GM23338 (cell line): Measurements from ENCODE around the gene ACAD11. TPM values are rescaled to one million over a fixed set of nuclear protein-coding genes. Genes with fewer than 3 reads are reported as not detected.

ENCODE experiments used
- ATAC-seq: fragments of 200-7000 bp; cut with Tn5 transposase; 3 replicates; pipeline ENCODE4 v1.9.1; 2020
- DNase-seq: peaks from one replicate; pipeline ENCODE4 v3.0.0-alpha.2; 2015; ENCODE audit warnings: low spot score
- H2AFZ ChIP-seq: fragments of 200-600 bp; sonication (generic); 2 replicates; pipeline ENCODE4 v1.8.0; 2016; ENCODE audit warnings: antibody characterized with exemption, mild to moderate bottlenecking, moderate library complexity
- H3F3A ChIP-seq: fragments of 200-600 bp; sonication (generic); replicated peaks from 2 replicates; pipeline ENCODE4 v1.8.0; 2017; ENCODE audit warnings: antibody characterized with exemption, mixed run types, low read depth
- H3K27ac ChIP-seq: fragments of 200-600 bp; sonication (generic); 2 replicates; pipeline ENCODE4 v1.6.1; 2016; ENCODE audit warnings: low read depth
- H3K27me3 ChIP-seq: fragments of 200-600 bp; sonication (generic); 2 replicates; pipeline ENCODE4 v1.8.0; 2016; ENCODE audit warnings: mild to moderate bottlenecking, mixed run types, moderate library complexity; ENCODE audit not compliant: insufficient read depth
- H3K36me3 ChIP-seq: fragments of 200-600 bp; sonication (generic); 2 replicates; pipeline ENCODE4 v1.8.0; 2016; ENCODE audit warnings: mild to moderate bottlenecking; ENCODE audit not compliant: insufficient read depth
- H3K4me1 ChIP-seq: fragments of 200-600 bp; sonication (generic); 2 replicates; pipeline ENCODE4 v1.8.0; 2016; ENCODE audit warnings: mild to moderate bottlenecking, moderate library complexity; ENCODE audit not compliant: insufficient read depth
- H3K4me2 ChIP-seq: fragments of 200-600 bp; sonication (generic); 2 replicates; pipeline ENCODE4 v1.7.1; 2017; ENCODE audit warnings: mixed run types
- H3K4me3 ChIP-seq: fragments of 200-600 bp; sonication (generic); 2 replicates; pipeline ENCODE4 v1.6.1; 2016; ENCODE audit warnings: mixed run types
- H3K79me2 ChIP-seq: fragments of 200-600 bp; sonication (generic); replicated peaks from 2 replicates; pipeline ENCODE4 v1.8.0; 2017; ENCODE audit warnings: mild to moderate bottlenecking; ENCODE audit not compliant: insufficient read depth
- H3K9me2 ChIP-seq: fragments of 200-600 bp; sonication (generic); 2 replicates; pipeline ENCODE4 v1.8.0; 2017; ENCODE audit not compliant: insufficient read depth
- H4K20me1 ChIP-seq: fragments of 200-600 bp; sonication (generic); replicated peaks from 2 replicates; pipeline ENCODE4 v1.8.0; 2017; ENCODE audit warnings: mild to moderate bottlenecking; ENCODE audit not compliant: insufficient read depth
- H3K27ac Mint-ChIP-seq: 2 replicates; pipeline ENCODE4 v1.8.0; 2020; ENCODE audit warnings: inconsistent platforms, mild to moderate bottlenecking, moderate library complexity, mixed read lengths
- H3K27me3 Mint-ChIP-seq: 3 replicates; pipeline ENCODE4 v1.8.0; 2022; ENCODE audit warnings: low read depth, mild to moderate bottlenecking, moderate library complexity, mixed read lengths, inconsistent platforms; ENCODE audit not compliant: insufficient read depth, poor library complexity
- H3K36me3 Mint-ChIP-seq: 3 replicates; pipeline ENCODE4 v1.8.0; 2021; ENCODE audit warnings: low read depth, mild to moderate bottlenecking, inconsistent platforms, moderate library complexity, mixed read lengths
- H3K4me1 Mint-ChIP-seq: 3 replicates; pipeline ENCODE4 v1.8.0; 2020; ENCODE audit warnings: mild to moderate bottlenecking, inconsistent platforms, mixed read lengths
- H3K4me3 Mint-ChIP-seq: 3 replicates; pipeline ENCODE4 v1.8.0; 2021; ENCODE audit warnings: moderate library complexity, mild to moderate bottlenecking, inconsistent platforms, mixed read lengths
- H3K9me3 Mint-ChIP-seq: 3 replicates; pipeline ENCODE4 v1.8.0; 2020; ENCODE audit warnings: moderate library complexity, mild to moderate bottlenecking, inconsistent platforms, mixed read lengths
- EZH2 ChIP-seq: fragments of 200-600 bp; sonication (generic); IDR thresholded peaks from one replicate; pipeline ENCODE4 v1.8.0; 2017; ENCODE audit warnings: antibody characterized with exemption, mild to moderate bottlenecking, low read depth; ENCODE audit not compliant: unreplicated experiment
- NANOG ChIP-seq: IDR thresholded peaks from 2 replicates; pipeline ENCODE4 v1.6.1; 2016; ENCODE audit warnings: antibody characterized with exemption, borderline replicate concordance
- POLR2AphosphoS5 ChIP-seq: IDR thresholded peaks from 2 replicates; pipeline ENCODE4 v1.6.1; 2016; ENCODE audit warnings: antibody characterized with exemption, low read depth
- REST ChIP-seq: IDR thresholded peaks from one replicate; pipeline ENCODE4 v1.6.1; 2018; ENCODE audit warnings: antibody characterized with exemption; ENCODE audit not compliant: unreplicated experiment
- STAT1 ChIP-seq: IDR thresholded peaks from one replicate; pipeline ENCODE4 v1.6.1; 2016; ENCODE audit warnings: antibody characterized with exemption; ENCODE audit not compliant: unreplicated experiment
- ZNF114 ChIP-seq: fragments of 250-450 bp; sonication (Bioruptor Pico); IDR thresholded peaks from 2 replicates; pipeline ENCODE4 v1.5.0; 2020; ENCODE audit warnings: mild to moderate bottlenecking, moderate library complexity
- ZNF331 ChIP-seq: fragments of 250-450 bp; sonication (Bioruptor Pico); IDR thresholded peaks from 2 replicates; pipeline ENCODE4 v1.5.0; 2020; ENCODE audit warnings: low read depth, mild to moderate bottlenecking, moderate library complexity
- polyA plus RNA-seq: library from polyadenylated mRNA; unstranded; fragments of >200 nt; fragmentation: Nextera tagmentation; extraction: Ambion mirVana; gene quantifications from 2 replicates; pipeline ENCODE4 v1.2.1, GENCODE V29; 2016
- total RNA-seq: library from RNA; depleted of rRNA; stranded (reverse); fragments of >200 nt; shearing (Covaris generic); gene quantifications from 2 replicates; pipeline ENCODE4 v1.2.3, GENCODE V29; 2014

ACAD11 gene
- total and polyA plus RNA-seq, 2 experiments from 2014 or later: 11.4 to 17.1 TPM

DNA sequence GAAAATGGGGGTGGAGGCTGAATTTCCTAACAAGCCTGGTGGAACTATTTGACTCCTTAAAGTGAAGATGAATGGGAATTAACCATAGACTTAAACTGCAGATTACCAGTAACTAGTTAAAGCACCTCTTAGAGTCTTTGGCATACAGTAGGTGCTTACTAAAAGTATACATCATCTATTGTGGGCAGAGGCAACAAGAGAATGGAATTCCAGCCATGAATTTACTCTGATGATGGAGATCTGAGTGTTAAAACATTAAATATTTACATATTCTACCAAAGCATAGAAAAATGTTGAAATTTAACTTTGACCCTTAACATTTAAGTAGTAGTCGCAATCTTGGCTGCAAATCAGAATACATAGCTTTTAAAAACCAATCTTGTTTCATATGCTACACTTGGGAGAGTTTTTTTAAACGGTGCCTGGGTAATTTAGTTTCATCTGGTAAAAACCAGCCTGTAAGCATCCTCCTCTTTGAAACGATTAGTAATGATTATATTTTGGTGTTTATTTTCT, 5.7 kb upstream of the ACAD11 start:
- no peak overlapping the region for H3K4me3 Mint-ChIP-seq

DNA sequence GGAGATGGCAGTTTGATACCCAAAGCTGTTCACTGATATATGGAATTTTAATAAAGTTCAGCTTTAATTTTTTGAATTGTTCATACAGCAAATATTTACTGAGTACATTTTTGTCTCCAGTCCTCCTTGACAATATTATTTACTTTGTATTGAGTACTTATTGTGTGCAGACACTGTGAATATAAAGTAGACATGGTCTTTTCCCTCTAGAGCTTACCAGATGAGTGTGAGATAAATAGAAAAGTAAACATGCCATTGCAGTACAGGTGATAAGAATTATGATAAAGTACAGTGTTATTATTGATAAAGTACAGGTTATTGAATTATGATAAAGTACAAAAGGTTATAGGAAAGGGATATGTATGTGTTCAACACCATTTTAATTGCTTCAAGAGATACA, 2.6 kb upstream of the ACAD11 start:
- Histone ChIP-seq H3K27ac (no peak overlapping the region), H3K27me3 (no peaks in the 10 kb centered on the region), H3K4me2 (peak overlapping the region; percentile 94; the same call in 1 of the 2 replicates), H3K79me2 (peaks cover 50% of the 10 kb centered on the region), H3K9me2 (no peaks in the 10 kb centered on the region), H2AFZ (no peak overlapping the region), H3K4me1 (no peaks in the 10 kb centered on the region; the same call in 1 of the 2 replicates), H3K4me3 (peak overlapping the region; percentile 89; the same call in 1 of the 2 replicates), H3F3A (no peaks in the 10 kb centered on the region), H4K20me1 (no peaks in the 10 kb centered on the region), H3K36me3 (no peaks in the 10 kb centered on the region; the same call in 1 of the 2 replicates)
- H3K4me1 Mint-ChIP-seq: peaks cover 12% of the 10 kb centered on the region; the same call in 2 of the 3 replicates
- H3K27me3 Mint-ChIP-seq: no peaks in the 10 kb centered on the region
- ATAC-seq (no peak), DNase-seq (no peak)
- no peak for TF ChIP-seq ZNF114 (CRISPR knock-in tag)
- no peak for TF ChIP-seq STAT1
- no peak overlapping the region for H3K27ac Mint-ChIP-seq
- peak overlapping the region; percentile 19; the same call in 1 of the 3 replicates for H3K4me3 Mint-ChIP-seq
- peaks cover 2% of the 10 kb centered on the region; the same call in 1 of the 3 replicates for H3K36me3 Mint-ChIP-seq
- H3K9me3 Mint-ChIP-seq: no peaks in the 10 kb centered on the region

More for the DNA sequence above, 5.7 kb upstream of the ACAD11 start:
- H3K36me3 Mint-ChIP-seq: peaks cover 2% of the 10 kb centered on the region; the same call in 1 of the 3 replicates
- no peaks in the 10 kb centered on the region for H3K9me2 ChIP-seq
- ATAC-seq (no peak), DNase-seq (no peak)
- H3K4me1 ChIP-seq: no peaks in the 10 kb centered on the region
- no peaks in the 10 kb centered on the region for H3K9me3 Mint-ChIP-seq
- no peak overlapping the region for H3K4me2 ChIP-seq
- no peak overlapping the region for H2AFZ ChIP-seq
- H3K27ac ChIP-seq: no peak overlapping the region
- H3K36me3 ChIP-seq: no peaks in the 10 kb centered on the region; the same call in 1 of the 2 replicates
- no peaks in the 10 kb centered on the region for H3F3A ChIP-seq
- no peaks in the 10 kb centered on the region for H4K20me1 ChIP-seq
- H3K4me1 Mint-ChIP-seq: peaks cover 7% of the 10 kb centered on the region; the same call in 2 of the 3 replicates
- H3K4me3 ChIP-seq: no peak overlapping the region
- H3K27ac Mint-ChIP-seq: no peak overlapping the region
- H3K79me2 ChIP-seq: peaks cover 50% of the 10 kb centered on the region
- no peaks in the 10 kb centered on the region for H3K27me3 Mint-ChIP-seq
- TF ChIP-seq NANOG (no peak), POLR2AphosphoS5 (no peak), EZH2 (no peak)
- no peaks in the 10 kb centered on the region for H3K27me3 ChIP-seq

- DNase-seq (no peak), ATAC-seq (no peak)
- H3K79me2 ChIP-seq: peaks cover 50% of the 10 kb centered on the region
- peak overlapping the region; percentile 94 for H3K4me2 ChIP-seq
- peaks cover under 1% of the 10 kb centered on the region; the same call in 1 of the 3 replicates for H3K36me3 Mint-ChIP-seq
- no peaks in the 10 kb centered on the region for H3K27me3 Mint-ChIP-seq
- H3K27ac ChIP-seq: no peak overlapping the region
- peak overlapping the region; percentile 98 for H3K4me3 Mint-ChIP-seq
- no peaks in the 10 kb centered on the region for H3K27me3 ChIP-seq
- no peaks in the 10 kb centered on the region for H4K20me1 ChIP-seq
- no peaks in the 10 kb centered on the region for H3K36me3 ChIP-seq
- peak overlapping the region; percentile 95 for H3K27ac Mint-ChIP-seq
- H3K4me3 ChIP-seq: peak overlapping the region; percentile 89
- H3K9me3 Mint-ChIP-seq: no peaks in the 10 kb centered on the region
- H2AFZ ChIP-seq: peak overlapping the region; percentile 98
- no peaks in the 10 kb centered on the region for H3F3A ChIP-seq
- H3K4me1 Mint-ChIP-seq: peaks cover 12% of the 10 kb centered on the region; the same call in 2 of the 3 replicates
- no peaks in the 10 kb centered on the region; the same call in 1 of the 2 replicates for H3K4me1 ChIP-seq
- H3K9me2 ChIP-seq: no peaks in the 10 kb centered on the region
- no peak for TF ChIP-seq ZNF331 (CRISPR knock-in tag)
- TF ChIP-seq NANOG: no peak
- TF ChIP-seq REST: no peak
Measured at GRCh38 chr3:132661101-132661500, 1.5 kb upstream of the ACAD11 start.
